Testis (tissue), 2 donors: Measurements from ENCODE around the gene PPP2R2C.

Source experiments
- POLR2A ChIP-seq: fragments of 450-650 bp; IDR thresholded peaks from one replicate; pipeline ENCODE4 v1.6.1; 2017; ENCODE audit warnings: antibody characterized with exemption, mild to moderate bottlenecking, moderate library complexity
- TF ChIP-seq, protein P1 (sequence below), 3 experiments: fragments of 450-650 bp in 2 of 3; fragments of 200-600 bp in 1 of 3; sonication (generic) in 1 of 3; IDR thresholded peaks; one replicate each; pipeline ENCODE4 v1.5.1; 2016 to 2019; ENCODE audit warnings: antibody characterized with exemption in 3 of 3, mild to moderate bottlenecking in 2 of 3, moderate library complexity in 1 of 3

DNA sequence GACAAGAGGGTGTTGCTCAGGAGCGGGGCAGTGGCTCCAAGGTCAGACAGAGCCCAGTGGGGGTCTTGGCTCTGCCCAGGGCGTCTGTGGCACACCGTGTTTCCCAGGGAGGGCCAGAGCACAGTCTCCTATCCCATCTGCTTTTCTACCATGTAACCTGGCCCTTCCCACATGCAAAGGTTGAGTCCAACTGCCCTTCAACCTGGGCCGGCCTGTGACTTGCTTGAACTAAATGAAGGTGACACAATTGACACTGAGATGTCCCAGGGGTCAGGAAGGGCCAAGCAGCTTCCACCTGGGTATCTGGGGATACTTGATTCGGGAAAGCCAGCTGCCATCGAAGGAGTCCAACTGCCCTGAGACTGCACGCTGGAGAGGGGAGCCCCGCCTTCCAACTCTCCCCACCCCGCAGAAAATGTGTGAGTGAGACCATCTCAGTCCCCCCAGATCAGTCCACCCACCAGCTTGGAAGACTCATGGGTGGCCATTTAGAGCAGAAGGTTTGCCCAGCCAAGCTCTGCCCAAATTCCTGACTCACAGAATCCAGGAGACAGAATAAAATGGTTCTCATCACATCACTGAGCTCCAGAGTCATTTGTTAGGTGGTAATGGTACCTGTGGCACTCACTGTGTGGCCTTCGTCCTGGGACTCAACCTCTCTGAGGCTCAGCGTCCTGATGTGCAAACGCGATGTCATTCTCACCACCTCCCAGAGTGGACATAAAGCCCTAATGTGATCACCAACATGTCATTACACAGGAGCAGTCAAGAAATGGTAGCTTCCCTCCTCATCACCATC, 18.1 kb downstream of the PPP2R2C start:
- TF ChIP-seq, protein P1, sequence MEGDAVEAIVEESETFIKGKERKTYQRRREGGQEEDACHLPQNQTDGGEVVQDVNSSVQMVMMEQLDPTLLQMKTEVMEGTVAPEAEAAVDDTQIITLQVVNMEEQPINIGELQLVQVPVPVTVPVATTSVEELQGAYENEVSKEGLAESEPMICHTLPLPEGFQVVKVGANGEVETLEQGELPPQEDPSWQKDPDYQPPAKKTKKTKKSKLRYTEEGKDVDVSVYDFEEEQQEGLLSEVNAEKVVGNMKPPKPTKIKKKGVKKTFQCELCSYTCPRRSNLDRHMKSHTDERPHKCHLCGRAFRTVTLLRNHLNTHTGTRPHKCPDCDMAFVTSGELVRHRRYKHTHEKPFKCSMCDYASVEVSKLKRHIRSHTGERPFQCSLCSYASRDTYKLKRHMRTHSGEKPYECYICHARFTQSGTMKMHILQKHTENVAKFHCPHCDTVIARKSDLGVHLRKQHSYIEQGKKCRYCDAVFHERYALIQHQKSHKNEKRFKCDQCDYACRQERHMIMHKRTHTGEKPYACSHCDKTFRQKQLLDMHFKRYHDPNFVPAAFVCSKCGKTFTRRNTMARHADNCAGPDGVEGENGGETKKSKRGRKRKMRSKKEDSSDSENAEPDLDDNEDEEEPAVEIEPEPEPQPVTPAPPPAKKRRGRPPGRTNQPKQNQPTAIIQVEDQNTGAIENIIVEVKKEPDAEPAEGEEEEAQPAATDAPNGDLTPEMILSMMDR (IDR thresholded peaks at IDR 0.05), result no peak
- TF ChIP-seq POLR2A, result no peak
